ENCODE data around the gene FHIT.

Gene FHIT

GRCh38 chr3:61177450-61177849 lies 73.8 kb downstream of the FHIT start:
- no peaks in the 10 kb centered on the region for H3K4me1 Mint-ChIP-seq (ENCODE audit: low read depth)
- H3K36me3 Mint-ChIP-seq (ENCODE audit: low read depth) = no peaks in the 10 kb centered on the region
- H3K27me3 Mint-ChIP-seq = no peaks in the 10 kb centered on the region
- intact Hi-C loops (cut with micrococcal nuclease) = no loop called here
- H3K27ac Mint-ChIP-seq = no peak overlapping the region
- no peaks in the 10 kb centered on the region for H3K9me3 Mint-ChIP-seq
- no peak overlapping the region for H3K4me3 Mint-ChIP-seq

GRCh38 chr3:61173676-61174075 lies 77.6 kb downstream of the FHIT start:
- Mint-ChIP-seq H3K27ac (no peak overlapping the region), H3K4me1 (ENCODE audit: low read depth) (no peaks in the 10 kb centered on the region), H3K9me3 (no peaks in the 10 kb centered on the region), H3K27me3 (no peaks in the 10 kb centered on the region), H3K36me3 (ENCODE audit: low read depth) (no peaks in the 10 kb centered on the region), H3K4me3 (no peak overlapping the region)
- intact Hi-C loops (cut with micrococcal nuclease) = no loop called here

- no peak overlapping the region for H3K4me3 Mint-ChIP-seq
- H3K4me1 Mint-ChIP-seq (ENCODE audit: low read depth) = no peaks in the 10 kb centered on the region
- H3K9me3 Mint-ChIP-seq = no peaks in the 10 kb centered on the region
- H3K27me3 Mint-ChIP-seq = no peaks in the 10 kb centered on the region
- intact Hi-C loops (cut with micrococcal nuclease) = no loop called here
- no peak overlapping the region for H3K27ac Mint-ChIP-seq
- no peaks in the 10 kb centered on the region for H3K36me3 Mint-ChIP-seq (ENCODE audit: low read depth)
Measured at GRCh38 chr3:61172684-61173083, 78.6 kb downstream of the FHIT start.

- no peaks in the 10 kb centered on the region for H3K9me3 Mint-ChIP-seq
- no peaks in the 10 kb centered on the region for H3K4me1 Mint-ChIP-seq (ENCODE audit: low read depth)
- no peak overlapping the region for H3K4me3 Mint-ChIP-seq
- no peak overlapping the region for H3K27ac Mint-ChIP-seq
- intact Hi-C loops (cut with micrococcal nuclease) = no loop called here
- H3K36me3 Mint-ChIP-seq (ENCODE audit: low read depth) = no peaks in the 10 kb centered on the region
- no peaks in the 10 kb centered on the region for H3K27me3 Mint-ChIP-seq
Measured at GRCh38 chr3:61172203-61172602, 79.0 kb downstream of the FHIT start.

- no peaks in the 10 kb centered on the region for H3K27me3 Mint-ChIP-seq
- peaks cover 21% of the 10 kb centered on the region for H3K9me3 Mint-ChIP-seq
- H3K4me1 Mint-ChIP-seq (ENCODE audit: low read depth) = no peaks in the 10 kb centered on the region
- intact Hi-C loops (cut with micrococcal nuclease) = no loop called here
- H3K27ac Mint-ChIP-seq = no peak overlapping the region
- peaks cover 6% of the 10 kb centered on the region for H3K36me3 Mint-ChIP-seq (ENCODE audit: low read depth)
- H3K4me3 Mint-ChIP-seq = no peak overlapping the region
Measured at GRCh38 chr3:61169621-61170251, 81.5 kb downstream of the FHIT start.

GRCh38 chr3:61168286-61168685 lies 83.0 kb downstream of the FHIT start:
- no peak overlapping the region for H3K4me3 Mint-ChIP-seq
- no peaks in the 10 kb centered on the region for H3K4me1 Mint-ChIP-seq (ENCODE audit: low read depth)
- H3K36me3 Mint-ChIP-seq (ENCODE audit: low read depth) = peaks cover 6% of the 10 kb centered on the region
- H3K27me3 Mint-ChIP-seq = no peaks in the 10 kb centered on the region
- H3K9me3 Mint-ChIP-seq = peaks cover 23% of the 10 kb centered on the region
- intact Hi-C loops (cut with micrococcal nuclease) = no loop called here
- H3K27ac Mint-ChIP-seq = no peak overlapping the region

- H3K9me3 Mint-ChIP-seq = peaks cover 23% of the 10 kb centered on the region
- intact Hi-C loops (cut with micrococcal nuclease) = no loop called here
Measured at GRCh38 chr3:61162965-61163364, 88.3 kb downstream of the FHIT start.

GRCh38 chr3:61158667-61159066 lies 92.6 kb downstream of the FHIT start:
- Mint-ChIP-seq H3K9me3 (no peaks in the 10 kb centered on the region), H3K27ac (no peak overlapping the region), H3K4me3 (no peak overlapping the region), H3K36me3 (ENCODE audit: low read depth) (no peaks in the 10 kb centered on the region), H3K27me3 (no peaks in the 10 kb centered on the region), H3K4me1 (ENCODE audit: low read depth) (no peaks in the 10 kb centered on the region)
- intact Hi-C loops (cut with micrococcal nuclease) = no loop called here

More at GRCh38 chr3:61162965-61163364, 88.3 kb downstream of the FHIT start:
- Mint-ChIP-seq H3K36me3 (ENCODE audit: low read depth) (peaks cover 6% of the 10 kb centered on the region), H3K4me3 (no peak overlapping the region), H3K4me1 (ENCODE audit: low read depth) (no peaks in the 10 kb centered on the region), H3K27ac (no peak overlapping the region), H3K27me3 (no peaks in the 10 kb centered on the region)

- Mint-ChIP-seq H3K9me3 (no peaks in the 10 kb centered on the region), H3K4me1 (ENCODE audit: low read depth) (no peaks in the 10 kb centered on the region), H3K36me3 (ENCODE audit: low read depth) (no peaks in the 10 kb centered on the region), H3K27me3 (no peaks in the 10 kb centered on the region), H3K4me3 (no peak overlapping the region), H3K27ac (no peak overlapping the region)
- intact Hi-C loops (cut with micrococcal nuclease) = no loop called here
Measured at GRCh38 chr3:61158216-61158615, 93.0 kb downstream of the FHIT start.

- H3K36me3 Mint-ChIP-seq (ENCODE audit: low read depth) = no peaks in the 10 kb centered on the region
- no peaks in the 10 kb centered on the region for H3K9me3 Mint-ChIP-seq
- no peaks in the 10 kb centered on the region for H3K27me3 Mint-ChIP-seq
- H3K4me3 Mint-ChIP-seq = no peak overlapping the region
- H3K27ac Mint-ChIP-seq = no peak overlapping the region
- no peaks in the 10 kb centered on the region for H3K4me1 Mint-ChIP-seq (ENCODE audit: low read depth)
- intact Hi-C loops (cut with micrococcal nuclease) = no loop called here
Measured at GRCh38 chr3:61157414-61157813, 93.8 kb downstream of the FHIT start.

GRCh38 chr3:61155701-61156292 lies 95.5 kb downstream of the FHIT start:
- Mint-ChIP-seq H3K36me3 (ENCODE audit: low read depth) (no peaks in the 10 kb centered on the region), H3K9me3 (no peaks in the 10 kb centered on the region), H3K27me3 (no peaks in the 10 kb centered on the region), H3K27ac (no peak overlapping the region), H3K4me3 (no peak overlapping the region), H3K4me1 (ENCODE audit: low read depth) (no peaks in the 10 kb centered on the region)
- intact Hi-C loops (cut with micrococcal nuclease) = no loop called here

GRCh38 chr3:61154457-61155198 lies 96.6 kb downstream of the FHIT start:
- Mint-ChIP-seq H3K9me3 (no peaks in the 10 kb centered on the region), H3K27ac (no peak overlapping the region), H3K27me3 (no peaks in the 10 kb centered on the region), H3K36me3 (ENCODE audit: low read depth) (no peaks in the 10 kb centered on the region), H3K4me3 (no peak overlapping the region), H3K4me1 (ENCODE audit: low read depth) (no peaks in the 10 kb centered on the region)
- intact Hi-C loops (cut with micrococcal nuclease) = no loop called here

GRCh38 chr3:61152071-61152470 lies 99.2 kb downstream of the FHIT start:
- no peaks in the 10 kb centered on the region for H3K9me3 Mint-ChIP-seq
- no peaks in the 10 kb centered on the region for H3K27me3 Mint-ChIP-seq
- intact Hi-C loops (cut with micrococcal nuclease) = no loop called here
- H3K36me3 Mint-ChIP-seq (ENCODE audit: low read depth) = no peaks in the 10 kb centered on the region
- H3K4me3 Mint-ChIP-seq = no peak overlapping the region
- no peaks in the 10 kb centered on the region for H3K4me1 Mint-ChIP-seq (ENCODE audit: low read depth)
- no peak overlapping the region for H3K27ac Mint-ChIP-seq

- Mint-ChIP-seq H3K36me3 (ENCODE audit: low read depth) (no peaks in the 10 kb centered on the region), H3K27me3 (no peaks in the 10 kb centered on the region), H3K27ac (no peak overlapping the region), H3K9me3 (no peaks in the 10 kb centered on the region), H3K4me3 (no peak overlapping the region), H3K4me1 (ENCODE audit: low read depth) (no peaks in the 10 kb centered on the region)
- intact Hi-C loops (cut with micrococcal nuclease) = no loop called here
Measured at GRCh38 chr3:61149236-61149635, 102.0 kb downstream of the FHIT start.

Measured in dendritic cell treated with granulocyte-macrophage colony-stimulating factor and Interleukin-4, amounts not matched to agents 40 ng/mL and 50 ng/mL, for 4 days (primary cell).